NCI-H2227 treated with DMSO at 0.1 percent for 48 hours (cell line): ENCODE results near the gene MRPS17.
"Not testable (repeated sequence)": the region's sequence is repeated elsewhere in the genome, so short reads cannot be mapped to it uniquely, and the experiment has no call there.

ENCODE experiments used
- DNase-seq: peaks from one replicate; lab custom pipeline; 2025; lab: John Stamatoyannopoulos, UW

Gene MRPS17

DNA sequence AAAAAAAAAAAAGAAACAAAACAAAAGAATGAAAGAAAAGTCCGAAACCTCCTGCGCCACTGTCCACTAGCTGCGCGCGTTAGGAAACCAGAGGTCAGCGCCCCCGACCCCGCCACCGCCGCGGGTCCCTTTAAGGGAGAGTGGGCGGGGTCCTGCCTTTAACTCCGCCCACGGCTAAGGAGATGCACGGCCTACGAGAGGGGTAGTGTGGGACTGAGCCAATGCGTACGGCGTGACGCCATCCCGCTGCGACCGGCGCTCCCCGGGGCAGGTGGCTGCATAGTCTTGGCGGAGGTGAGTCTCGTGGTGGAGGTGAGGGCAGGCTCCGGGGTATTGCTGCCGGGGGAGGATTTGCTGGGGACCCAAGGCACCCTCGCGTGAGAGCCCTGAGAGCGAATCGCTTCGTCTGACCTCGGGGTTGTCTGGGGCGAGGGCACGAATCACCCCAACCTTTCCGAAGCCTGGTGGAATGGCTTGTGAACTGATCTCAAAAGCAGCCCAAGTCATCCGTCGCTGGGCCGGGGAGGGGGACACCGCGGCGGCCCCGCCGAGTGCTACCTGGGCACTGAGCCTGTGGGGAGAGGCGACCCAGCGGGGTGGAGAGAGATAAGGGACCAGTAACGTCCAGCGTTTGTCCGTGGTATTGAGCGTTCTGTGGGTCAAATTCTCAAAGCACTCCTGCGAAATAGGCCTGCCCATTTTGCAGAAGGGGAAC, at the start of gene MRPS17:
Gene MRPS17, plus strand, starts transcription at position 241 of the 715 bp plus-strand sequence. CDS start 1,319 bp downstream, outside the sequence.
- peak; percentile 70 for DNase-seq

DNA sequence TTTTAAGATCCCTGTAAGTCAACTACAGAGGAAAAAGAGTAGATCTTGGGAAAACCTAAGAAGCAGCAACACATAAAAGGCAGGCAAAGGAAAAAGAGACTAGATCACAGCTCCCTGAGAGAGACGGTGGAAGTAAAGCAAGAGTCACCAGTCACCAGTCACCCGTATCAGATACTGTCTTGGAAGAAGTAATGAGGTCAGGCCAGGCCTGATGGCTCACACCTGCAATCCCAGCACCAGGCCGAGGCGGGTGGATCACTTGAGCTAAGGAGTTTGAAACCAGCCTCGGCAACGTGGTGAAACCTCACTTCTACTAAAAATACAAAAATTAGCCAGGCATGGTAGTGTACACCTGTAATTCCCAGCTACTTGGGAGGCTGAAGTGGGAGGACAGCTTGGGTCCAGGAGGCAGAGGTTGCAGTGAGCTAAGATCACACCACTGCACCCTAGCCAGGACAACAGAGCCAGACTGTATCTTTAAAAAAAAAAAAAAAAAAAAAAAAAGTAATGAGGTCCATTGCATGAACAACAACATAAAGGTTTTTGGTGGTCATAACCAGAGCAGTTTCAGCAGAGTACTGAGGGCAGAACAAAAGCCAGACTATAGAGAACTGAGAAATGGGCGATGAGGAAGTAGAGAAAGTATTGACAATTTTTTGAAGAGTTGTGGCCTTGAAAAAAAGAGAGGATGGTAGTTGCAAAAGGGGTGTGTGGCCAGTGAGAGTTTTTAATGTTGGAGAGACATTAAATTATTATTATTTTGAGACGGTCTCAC, 47.5 kb upstream of the MRPS17 start:
- no peak for DNase-seq

DNA sequence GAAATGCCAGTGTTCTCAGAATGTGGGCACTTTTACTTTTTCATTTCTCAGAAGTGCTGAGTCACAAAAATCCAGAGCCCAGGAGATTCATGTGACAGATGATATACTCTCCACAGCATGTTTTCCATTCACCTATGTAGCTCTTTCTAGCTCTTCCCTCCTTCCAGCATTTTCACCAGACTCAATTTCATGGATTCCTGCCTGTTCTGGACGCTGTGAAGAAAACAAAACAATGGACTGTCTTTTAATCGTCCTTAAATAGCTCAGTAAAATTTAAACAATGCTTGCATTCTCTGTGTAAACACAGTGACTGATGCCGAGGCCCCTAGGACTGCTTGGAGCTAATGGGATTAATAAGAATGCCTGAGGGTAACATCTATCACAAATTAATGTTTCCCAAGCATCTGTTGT, 38.9 kb upstream of the MRPS17 start:
- no peak for DNase-seq

DNA sequence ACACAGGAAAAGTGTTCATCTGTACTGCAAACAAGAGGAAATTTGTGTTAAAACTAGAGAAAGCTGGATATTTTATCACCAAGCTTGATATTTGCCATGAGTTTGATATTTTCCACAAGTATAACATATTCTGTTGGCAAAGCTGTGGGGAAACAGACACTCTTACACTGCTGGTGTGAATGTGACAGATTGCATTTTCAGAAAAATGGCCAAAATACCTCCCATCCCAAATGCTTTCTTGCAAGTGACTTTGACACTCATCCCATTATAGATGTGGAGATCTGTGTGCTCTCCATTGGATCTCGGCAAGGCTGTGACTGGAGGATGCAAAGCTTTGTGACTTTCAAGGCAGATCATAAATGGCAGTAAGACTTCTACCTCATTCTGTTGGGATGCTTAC, 33.9 kb upstream of the MRPS17 start:
- DNase-seq = no peak

DNA sequence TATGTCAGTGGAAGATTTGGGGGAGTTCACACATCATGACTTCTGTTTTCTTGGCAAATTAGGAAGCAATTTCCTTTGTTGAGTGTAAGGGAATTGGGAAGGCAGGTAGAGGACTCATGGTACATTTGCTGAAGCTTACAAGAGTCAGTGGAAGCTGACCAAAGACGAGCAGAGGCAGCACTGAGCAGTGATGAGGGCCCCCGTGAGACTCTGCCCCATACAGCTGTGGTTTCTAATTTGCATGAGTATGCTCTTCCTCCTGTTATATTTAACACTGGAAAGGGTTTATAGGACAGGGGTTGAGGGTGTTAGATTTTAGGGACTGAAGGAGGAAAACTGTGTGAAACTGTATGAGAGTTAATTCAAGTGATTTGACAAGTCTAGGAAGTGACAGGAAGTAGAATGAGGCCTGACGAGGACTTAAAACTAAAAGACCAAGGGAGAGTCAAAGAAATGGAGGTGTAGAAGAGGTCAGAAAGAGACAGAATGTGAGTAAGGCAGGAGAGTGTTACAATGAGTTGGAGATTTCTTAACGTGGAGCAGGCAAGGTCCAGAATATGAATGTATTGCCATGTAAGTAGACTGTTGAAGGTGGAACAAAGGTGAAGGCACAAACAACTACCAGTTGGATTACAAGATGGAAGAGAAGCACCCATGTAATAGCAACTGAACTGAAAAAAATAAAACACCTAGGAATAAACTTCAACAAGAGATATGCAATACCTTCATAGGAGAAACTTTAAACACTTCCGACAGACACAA, 23.5 kb upstream of the MRPS17 start:
- DNase-seq = no peak

DNA sequence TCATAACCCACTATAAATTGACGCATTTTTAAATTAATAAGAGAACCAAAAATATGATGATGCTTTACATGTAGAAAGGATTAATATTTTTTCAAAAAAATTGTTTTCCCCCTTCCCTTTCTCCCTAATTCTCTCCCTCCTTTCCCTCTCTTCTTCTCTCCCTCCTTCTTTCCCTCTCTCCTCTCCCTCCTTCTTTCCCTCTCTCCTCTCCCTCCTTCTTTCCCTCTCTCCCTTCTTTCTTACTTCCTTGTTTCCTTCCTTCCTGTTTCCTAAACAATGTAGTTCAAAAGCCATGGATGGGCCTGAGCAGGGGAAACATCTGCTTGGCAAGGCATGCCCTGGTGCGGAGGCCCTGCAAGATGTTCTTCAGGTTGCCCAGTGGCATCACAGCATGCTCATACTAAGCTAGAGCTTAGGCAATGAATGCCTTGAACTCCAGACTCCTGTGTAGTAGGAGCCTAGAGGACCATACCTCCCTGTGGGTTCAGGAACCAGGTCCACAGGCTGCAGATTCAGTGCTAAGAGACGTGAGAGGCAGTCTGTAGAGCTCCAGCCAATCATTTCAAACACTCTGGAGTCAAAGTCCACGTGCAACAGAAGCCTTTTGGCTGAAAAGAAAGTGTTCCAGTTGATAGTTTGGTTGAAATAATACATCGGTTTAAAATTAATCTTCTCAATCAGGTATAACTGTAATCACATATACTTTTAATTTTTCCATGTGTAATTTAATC, 20.1 kb upstream of the MRPS17 start:
- DNase-seq = no peak

DNA sequence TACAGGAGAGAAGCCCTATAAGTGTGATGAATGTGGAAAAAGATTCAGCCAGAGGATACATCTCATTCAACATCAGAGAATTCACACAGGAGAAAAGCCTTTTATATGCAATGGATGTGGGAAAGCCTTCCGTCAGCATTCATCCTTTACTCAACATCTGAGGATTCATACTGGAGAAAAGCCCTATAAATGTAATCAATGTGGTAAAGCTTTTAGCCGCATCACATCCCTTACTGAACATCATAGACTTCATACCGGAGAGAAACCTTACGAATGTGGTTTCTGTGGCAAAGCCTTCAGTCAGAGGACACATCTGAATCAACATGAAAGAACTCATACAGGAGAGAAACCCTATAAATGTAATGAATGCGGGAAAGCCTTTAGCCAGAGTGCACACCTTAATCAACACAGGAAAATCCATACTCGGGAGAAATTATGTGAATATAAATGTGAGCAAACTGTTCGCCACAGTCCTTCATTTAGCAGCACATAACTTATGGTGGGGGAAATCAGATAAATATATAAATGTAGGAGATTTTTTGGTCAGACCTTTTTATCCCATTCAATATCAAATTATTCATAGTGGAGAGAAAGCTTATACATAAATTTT, 12.1 kb upstream of the MRPS17 start:
- no peak for DNase-seq

DNA sequence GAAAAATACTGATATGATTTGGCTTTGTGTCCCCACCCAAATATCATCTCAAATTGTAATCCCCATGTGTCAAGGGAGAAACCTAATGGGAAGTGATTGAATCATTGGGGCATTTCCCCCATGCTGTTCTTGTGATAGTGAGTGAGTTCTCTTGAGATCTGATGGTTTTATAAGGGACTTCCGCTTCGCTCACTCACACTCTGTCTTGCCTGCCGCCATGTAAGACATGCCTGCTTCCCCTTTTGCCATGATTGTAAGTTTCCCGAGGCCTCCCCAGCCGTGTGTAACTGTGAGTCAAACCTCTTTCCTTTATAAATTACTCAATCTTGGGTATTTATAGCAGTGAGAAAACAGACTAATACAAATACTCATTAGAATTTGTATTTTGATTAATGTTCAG, 5.1 kb upstream of the MRPS17 start:
- DNase-seq = no peak

DNA sequence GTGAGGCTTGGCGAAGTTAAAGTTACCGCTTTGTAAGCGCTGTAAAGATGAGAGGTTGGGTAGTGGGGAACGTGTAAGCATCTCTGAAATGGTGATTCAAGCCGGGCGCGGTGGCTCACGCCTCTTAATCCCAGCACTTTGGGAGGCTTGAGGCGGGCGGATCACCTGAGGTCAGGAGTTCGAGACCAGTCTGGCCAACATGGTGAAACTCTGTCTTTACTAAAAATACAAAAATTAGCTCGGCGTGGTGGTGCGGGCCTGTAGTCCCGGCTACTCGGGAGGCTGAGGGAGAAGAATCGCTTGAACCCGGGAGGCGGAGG, 635 bp downstream of the MRPS17 start:
- DNase-seq = not testable (repeated sequence)

DNA sequence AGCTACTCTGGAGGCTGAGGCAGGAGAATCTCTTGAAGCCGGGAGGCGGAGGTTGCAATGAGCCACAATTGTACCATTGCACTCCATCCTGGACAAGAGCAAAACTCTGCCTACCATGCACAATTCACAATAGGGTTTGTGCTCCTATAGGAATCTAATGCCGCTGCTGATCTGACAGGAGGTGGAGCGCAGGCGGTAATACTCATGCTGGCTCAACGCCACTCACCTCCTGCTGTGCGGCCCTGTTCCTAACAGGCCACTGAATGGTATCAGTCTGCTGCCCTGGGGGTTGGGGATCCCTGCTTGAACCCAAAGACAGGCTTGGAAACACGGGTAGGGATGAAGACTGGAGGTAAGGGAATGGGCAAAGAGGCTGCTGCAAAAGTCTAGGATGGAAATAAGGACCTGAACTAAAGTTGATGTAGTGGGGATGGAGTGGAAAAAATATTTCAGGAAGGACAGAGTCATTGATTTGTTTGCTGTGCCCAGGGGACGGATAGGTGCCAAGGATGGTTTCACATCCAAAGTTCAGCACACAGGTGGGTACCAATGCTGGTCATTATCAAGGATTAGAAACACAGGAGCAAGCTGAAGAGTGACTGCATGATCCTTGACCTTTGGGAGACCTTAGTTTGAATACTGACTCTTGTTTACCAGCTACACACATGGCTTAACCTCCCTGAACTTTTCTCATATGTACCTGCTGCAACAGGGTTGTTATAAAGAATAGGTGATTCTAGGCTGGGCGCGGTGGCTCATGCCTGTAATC, 2.2 kb downstream of the MRPS17 start:
- DNase-seq = no peak

DNA sequence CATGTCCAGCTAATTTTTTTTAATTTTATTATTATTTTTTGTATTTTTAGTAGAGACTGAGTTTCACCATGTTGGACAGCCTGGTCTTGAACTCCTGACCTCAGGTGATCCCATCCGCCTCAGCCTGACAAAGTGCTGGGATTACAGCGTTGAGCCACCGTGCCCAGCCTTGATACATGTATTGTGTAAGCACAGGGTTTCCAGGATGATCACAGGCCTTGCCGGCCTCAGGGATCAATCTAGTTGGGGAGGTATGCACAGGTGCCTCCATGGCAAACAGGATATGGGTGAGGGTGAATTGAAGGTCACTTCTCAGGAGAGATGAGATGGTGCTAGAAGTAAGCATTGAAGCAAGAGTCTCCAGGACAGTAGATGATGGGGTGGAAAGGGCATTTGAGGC, 5.5 kb downstream of the MRPS17 start:
- no peak for DNase-seq

DNA sequence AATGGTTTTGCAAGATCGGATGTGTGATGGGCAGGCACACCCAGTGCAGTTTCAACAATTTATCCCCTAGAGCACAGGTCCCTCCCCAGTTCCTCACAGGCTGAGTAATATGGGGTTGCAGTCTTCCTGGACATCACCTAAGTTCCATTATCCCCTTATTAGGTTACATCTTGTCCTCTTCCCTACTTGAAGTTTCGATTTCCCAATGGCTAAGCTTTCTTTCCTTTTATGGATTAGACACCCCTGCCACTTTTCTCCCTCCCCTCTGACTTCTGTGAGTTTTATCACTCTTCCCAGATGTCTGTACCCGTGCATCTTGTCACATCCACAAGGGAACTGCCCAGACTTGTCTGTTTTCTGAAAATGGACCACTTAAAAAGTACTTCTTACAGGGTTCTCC, 10.3 kb downstream of the MRPS17 start:
- DNase-seq = no peak

DNA sequence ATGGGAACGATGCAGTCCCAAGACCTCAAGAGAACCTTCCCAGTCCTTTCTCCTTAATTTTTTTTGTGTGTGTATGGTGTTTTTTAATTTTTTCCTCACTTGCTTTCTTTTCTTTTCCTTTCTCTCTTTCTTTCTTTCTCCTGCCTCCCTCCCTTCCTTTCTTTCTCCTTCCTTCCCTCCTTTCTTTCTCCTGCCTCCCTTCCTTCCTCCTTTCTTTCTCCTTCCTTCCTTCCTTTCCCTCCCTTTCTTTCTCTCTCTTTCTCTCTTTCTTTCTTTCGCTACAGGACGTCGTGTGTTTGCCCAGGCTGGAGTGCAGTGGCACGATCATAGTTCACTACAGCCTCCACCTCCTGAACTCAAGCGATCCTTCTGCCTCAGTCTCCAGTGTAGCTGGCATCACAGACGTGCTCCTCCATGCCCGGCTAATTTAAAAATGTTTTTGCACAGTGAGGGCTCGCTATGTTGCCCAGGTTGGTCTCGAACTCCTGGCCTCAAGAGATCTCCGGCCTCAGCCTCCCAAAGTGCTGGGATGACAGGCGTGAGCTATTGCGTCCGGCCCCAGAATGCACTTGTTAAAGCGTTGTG, 12.0 kb downstream of the MRPS17 start:
- no peak for DNase-seq

DNA sequence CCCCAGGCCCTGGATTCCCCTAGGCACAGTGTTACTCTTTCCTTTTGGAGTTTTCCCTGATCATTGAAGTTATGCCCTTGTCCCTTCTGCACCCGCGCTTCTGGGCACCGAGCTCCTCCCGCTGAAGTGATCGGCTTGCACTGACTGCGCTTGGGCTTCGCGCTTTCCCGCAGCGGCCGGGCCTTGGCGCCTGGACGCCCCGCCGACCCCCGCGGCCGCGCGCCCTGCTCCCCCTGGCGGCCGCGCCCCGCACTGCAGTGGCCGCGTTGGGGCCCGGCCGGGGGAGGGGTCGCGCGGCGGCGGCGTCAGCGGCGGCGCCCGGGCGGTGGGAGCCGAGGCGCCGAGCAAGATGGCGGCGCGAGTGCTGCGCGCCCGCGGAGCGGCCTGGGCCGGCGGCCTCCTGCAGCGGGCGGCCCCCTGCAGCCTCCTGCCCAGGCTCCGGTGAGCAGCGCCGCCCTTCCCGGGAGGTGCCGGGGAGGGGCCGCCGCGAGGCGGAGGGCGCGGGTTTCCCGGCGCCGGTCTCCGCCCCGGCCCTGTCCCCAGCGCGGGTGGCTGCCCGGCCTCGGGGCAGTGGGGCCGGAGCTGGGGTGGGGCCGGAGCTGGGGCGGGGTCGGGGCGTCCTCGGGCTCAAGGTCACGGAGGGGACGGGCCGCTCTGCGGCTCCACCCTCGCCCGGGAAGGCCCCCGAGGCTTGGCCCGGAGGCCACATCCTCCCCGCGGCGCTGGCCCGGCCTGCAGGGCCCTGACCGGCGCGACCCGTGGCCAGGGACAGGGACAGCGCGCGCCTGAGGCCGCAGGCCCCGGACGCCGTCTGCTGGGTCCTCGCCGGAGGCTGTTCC, 12.8 kb downstream of the MRPS17 start, which contains the start of gene NIPSNAP2:
Gene NIPSNAP2, plus strand, starts transcription at position 325 of the 839 bp plus-strand sequence. Its CDS starts 25 bp downstream, at position 350.
- peak; percentile 21 for DNase-seq

DNA sequence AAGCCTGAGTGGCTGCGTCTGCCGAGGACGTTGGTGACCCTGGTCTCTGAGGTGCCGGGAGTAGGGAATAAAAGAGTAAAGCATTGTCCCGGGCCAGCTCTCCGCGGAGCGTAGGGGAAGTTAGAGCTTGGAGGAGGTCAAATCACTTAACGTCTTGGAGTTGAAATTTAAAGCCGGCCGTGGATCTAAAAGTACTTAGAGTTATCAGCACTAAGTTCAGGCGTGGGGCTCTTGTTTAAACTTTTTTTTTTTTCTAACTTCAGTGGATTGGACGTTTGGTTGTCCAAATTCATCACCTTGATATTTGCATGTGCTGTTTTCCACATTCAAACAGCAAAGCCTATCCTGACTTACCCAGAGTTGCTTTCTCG, 13.4 kb downstream of the MRPS17 start:
- peak; percentile 2 for DNase-seq

DNA sequence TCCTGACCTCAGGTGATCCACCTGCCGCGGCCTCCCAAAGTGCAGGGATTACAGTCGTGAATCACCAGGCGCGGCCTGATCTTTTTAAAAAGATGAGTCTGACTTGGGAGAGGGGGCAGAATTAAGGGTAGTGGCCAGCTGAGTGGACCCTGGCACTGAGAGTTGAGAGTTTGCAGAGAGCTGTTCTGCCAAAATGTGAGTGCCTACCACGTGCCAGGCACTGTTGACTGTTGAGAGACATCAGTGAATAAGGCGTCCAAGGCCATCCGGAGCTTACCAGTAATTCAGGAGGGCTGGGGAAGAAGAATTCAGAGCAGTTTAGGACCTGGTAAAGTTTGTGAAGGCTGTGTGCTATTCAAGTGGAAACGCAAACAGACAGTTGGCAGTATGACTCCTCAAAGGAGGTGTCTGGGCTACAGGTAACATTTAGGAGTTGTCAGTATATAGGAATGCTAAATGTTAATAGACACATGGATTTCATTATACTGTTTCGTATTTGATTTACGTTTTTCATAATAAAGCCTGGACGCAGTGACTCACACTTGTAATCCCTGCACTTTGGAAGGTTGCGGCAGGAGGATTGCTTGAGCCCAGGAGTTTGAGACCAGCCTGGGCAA, 14.2 kb downstream of the MRPS17 start:
- no peak for DNase-seq

DNA sequence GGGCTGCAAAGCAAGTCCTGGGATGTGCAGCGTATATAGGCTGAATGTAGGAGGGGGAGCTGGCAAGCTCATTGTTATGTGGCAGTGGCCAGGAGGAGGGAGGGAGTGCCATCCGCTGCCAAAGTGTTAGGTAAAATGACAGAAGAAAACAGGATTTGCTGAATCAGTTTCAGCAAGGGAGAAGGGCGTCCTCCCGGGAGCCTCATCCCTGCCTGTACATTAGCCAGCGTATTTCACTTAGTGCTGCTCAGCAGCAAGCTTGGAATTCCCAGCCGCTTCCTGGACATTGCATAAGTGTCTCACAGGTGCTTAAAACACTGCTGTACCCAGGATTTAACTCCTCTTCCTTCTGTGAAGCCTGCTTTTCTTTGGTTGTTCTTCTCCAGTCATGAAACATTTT, 15.2 kb downstream of the MRPS17 start:
- DNase-seq = no peak

DNA sequence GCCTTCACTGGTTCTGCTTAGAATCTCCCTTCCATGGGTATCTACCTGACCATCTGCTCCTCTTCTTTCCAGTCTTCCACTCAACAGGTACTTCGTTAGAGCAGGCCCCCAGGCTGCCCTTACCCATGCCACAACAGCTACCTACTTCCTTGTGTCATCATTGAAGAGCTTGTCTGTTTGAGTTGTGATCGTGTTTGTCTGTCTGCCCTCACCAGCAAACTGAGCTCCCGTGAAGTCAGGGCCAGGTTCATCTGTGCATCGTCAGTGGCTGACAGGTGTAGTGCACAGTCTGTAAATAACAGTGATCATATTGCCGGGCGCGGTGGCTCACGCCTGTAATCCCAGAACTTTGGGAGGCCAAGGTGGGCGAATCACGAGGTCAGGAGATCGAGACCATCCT, 17.7 kb downstream of the MRPS17 start:
- DNase-seq = no peak

DNA sequence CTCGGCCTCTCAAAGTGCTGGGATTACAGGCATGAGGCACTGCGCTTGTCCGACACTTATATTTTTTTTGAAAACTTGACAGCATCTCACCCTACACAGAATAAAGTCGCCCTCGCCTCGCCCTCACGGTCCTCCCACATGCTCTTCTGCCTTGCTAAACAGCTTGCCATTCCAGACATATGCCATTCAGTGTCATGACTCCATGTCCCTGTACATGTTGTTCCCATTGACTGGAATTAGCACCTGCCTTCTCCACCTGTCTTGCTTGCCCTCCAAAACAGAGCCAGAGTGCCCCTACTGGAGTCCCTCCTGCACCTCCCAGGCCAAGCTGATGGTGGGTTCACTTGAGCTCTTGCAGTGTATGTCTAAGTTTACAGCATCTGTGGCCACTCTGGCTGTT, 18.9 kb downstream of the MRPS17 start:
- no peak for DNase-seq
